GM21737 (cell line): ENCODE measurements around the gene CENPF.
"Not testable (repeated sequence)": the region's sequence is repeated elsewhere in the genome, so short reads cannot be mapped to it uniquely, and the experiment has no call there.

Experiments
- ATAC-seq: cut with Tn5 transposase; IDR thresholded peaks from one replicate; pipeline ENCODE4 v1.9.1; 2021; ENCODE audit warnings: mild to moderate bottlenecking, moderate library complexity; ENCODE audit not compliant: unreplicated experiment

CENPF gene, protein sequence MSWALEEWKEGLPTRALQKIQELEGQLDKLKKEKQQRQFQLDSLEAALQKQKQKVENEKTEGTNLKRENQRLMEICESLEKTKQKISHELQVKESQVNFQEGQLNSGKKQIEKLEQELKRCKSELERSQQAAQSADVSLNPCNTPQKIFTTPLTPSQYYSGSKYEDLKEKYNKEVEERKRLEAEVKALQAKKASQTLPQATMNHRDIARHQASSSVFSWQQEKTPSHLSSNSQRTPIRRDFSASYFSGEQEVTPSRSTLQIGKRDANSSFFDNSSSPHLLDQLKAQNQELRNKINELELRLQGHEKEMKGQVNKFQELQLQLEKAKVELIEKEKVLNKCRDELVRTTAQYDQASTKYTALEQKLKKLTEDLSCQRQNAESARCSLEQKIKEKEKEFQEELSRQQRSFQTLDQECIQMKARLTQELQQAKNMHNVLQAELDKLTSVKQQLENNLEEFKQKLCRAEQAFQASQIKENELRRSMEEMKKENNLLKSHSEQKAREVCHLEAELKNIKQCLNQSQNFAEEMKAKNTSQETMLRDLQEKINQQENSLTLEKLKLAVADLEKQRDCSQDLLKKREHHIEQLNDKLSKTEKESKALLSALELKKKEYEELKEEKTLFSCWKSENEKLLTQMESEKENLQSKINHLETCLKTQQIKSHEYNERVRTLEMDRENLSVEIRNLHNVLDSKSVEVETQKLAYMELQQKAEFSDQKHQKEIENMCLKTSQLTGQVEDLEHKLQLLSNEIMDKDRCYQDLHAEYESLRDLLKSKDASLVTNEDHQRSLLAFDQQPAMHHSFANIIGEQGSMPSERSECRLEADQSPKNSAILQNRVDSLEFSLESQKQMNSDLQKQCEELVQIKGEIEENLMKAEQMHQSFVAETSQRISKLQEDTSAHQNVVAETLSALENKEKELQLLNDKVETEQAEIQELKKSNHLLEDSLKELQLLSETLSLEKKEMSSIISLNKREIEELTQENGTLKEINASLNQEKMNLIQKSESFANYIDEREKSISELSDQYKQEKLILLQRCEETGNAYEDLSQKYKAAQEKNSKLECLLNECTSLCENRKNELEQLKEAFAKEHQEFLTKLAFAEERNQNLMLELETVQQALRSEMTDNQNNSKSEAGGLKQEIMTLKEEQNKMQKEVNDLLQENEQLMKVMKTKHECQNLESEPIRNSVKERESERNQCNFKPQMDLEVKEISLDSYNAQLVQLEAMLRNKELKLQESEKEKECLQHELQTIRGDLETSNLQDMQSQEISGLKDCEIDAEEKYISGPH (N-terminal part only)

GRCh38 chr1:214602764-214603657 lies at the start of gene CENPF:
Gene CENPF (plus strand): TSS chr1:214603195. CDS start chr1:214613755, 10,560 bp downstream.
- peak; percentile 98 for ATAC-seq

DNA sequence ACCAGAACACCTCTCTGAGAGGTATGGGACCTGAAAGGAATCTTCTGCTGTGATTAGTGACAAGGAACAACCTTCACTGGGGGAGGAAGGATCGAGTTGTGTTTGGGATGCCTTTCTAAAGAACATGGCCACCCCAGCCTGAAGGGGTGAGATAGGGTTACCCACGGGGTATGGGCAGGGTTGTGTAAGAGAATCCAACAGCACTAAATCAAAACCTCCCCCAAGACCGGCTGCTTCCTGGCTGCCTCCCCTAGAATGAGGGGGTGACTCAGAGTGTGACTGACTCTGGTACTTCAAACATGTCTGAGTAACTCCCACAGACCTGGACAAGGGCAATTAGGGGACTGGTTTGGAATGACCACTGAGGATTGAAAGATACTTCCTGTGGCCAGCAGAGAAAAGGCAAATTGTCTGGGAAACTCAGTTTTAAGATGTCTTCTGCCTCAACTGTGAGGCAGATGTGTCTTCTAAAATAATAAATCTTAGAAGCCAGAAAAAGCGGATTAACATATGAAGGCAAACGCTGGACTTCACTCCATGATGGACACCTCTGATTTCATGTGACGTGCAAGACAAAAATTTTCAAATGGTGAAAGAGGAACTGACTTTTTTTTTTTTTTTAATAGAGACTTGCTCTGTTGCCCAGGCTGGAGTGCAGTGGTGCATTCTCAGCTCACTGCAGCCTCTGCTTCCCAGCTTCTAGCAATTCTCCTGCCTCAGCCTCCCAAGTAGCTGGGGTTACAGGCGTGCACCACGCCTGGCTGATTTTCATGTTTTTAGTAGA lies 44.9 kb upstream of the CENPF start:
- ATAC-seq = no peak

- ATAC-seq = no peak
These were observed 39.1 kb upstream of the CENPF start for GRCh38 chr1:214563881-214564280.

GRCh38 chr1:214565310-214565709 lies 37.7 kb upstream of the CENPF start:
- ATAC-seq = no peak

DNA sequence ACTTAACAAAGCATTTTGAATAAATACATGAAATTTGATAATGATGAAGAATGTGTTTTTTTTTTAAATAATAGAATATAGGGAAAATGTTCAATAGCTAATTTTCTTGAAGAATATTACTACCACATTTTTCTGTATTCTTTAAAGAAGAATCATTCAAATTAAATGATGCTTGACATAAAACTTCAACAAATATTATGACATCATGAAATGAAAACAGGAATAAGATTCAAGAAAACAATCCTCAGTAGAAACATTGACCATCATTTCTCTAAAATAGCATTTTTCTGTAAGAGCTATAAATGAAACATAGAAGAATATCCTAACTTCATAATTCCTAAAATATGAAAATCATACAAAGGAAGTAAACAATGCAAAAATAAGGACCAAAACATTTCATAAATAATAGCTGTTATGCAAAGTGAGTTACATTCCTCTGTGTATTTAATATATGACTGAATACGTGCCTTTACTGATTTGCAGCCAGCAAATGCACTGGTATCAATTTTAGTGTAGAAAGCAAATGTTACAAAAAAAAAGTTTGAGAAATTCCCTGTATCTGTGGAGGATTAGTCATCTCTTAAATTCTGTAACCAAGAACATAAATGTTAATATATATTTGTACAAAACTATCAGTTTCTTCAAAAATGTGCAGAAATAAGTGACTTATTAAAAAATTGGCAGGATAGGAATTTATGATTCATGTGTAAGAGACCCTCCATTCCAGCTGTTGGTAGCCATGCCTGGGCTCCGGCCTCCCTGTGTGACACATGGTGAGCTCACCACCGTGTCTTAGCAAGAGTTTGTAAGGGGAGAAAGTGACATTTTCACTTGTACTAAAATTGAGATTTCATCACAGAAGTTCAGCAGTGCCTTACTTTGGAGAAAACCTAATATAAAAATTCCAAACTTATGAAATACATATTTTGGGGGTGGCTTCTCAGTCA lies 36.6 kb upstream of the CENPF start:
- no peak for ATAC-seq

DNA sequence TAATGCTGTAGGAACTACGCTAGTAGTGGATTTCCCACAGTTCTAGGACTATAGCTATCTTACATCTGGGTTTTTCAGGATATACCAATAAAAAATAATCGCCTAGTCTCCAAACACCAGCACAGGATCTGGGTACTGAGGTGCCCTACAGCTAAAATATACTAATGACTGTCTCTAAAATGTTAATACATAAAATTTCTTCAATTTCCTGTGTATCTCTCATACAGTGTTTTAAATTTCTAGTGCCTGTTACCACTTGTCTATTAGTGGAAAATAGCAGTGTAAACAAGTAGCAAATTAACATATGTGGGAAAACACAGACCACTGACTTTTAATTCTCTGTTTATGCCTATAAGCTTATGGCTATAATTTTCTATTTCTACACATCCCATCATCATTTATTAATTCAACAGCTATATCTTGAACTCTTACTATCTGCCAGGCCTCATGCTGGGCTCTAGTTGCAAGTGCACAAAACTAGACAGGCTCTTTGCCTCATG lies 35.5 kb upstream of the CENPF start:
- ATAC-seq = no peak

DNA sequence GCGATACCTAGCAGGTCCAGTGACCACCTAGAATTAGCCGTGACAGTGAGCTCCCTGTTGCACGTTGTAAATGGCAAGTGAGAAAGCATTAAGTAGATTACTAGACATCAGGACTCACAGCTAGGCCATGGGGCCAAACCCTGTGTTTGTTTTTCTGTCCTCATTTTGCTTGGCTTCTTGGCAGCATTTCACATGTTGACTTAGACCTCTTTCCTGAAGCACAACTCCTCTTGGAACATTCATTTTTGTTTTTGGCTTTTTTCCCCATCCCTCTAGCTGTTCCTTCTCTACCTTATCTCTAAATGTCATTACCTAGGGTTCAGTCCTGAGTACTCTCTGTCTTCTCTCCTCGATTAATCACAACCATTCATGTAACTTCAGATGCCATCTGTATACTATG lies 34.7 kb upstream of the CENPF start:
- ATAC-seq = no peak

DNA sequence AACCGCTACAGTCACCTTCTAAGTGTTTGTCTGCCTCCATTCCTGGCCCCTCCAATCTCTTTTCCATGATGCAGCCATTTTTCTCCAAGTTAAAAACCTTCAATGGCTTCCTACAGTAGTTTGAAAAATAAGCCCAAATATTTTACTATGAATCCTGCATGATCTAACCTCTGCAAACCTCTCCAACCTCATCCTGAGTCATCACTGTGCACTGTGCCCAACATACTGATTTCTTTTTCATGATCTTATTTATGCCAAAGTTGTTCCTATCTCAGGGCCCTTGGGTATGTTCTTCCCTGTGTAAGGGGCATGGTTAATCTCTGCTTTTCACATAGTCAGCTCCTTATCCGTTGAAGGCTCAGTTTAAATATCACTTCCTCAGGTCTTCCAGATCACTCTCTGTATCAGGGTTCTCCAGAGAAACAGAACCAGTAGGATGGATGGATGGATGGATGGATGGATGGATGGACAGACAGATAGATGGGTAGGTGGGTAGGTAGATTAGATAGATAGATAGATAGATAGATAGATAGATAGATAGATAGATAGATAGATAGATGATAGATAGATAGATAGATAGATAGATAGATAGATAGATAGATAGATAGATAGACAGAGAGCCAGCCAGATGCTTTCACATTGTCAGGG lies 33.5 kb upstream of the CENPF start:
- no peak for ATAC-seq

GRCh38 chr1:214570442-214570841 lies 32.6 kb upstream of the CENPF start:
- ATAC-seq = no peak

DNA sequence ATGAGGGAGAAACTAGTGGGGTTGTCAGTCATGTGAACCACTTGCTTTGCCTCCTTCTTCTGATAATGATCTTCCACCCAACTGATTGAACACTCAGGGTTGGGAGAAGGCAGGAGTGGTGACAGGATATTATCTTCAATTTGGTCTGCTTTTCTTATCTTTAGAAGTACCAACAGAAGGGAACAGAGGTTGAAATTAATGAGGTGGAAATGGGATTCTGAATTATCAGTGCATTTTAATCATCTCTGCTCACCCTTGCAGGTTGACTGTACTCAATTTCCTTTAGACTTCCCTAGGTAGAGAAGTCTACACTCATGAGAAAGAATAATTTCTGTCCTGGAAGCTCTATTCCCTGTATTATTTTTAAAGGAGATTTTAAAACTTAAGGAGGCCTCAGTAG lies 31.7 kb upstream of the CENPF start:
- ATAC-seq = no peak

- no peak for ATAC-seq
These were observed 29.3 kb upstream of the CENPF start for GRCh38 chr1:214573386-214574318.

GRCh38 chr1:214574598-214575411 lies 28.2 kb upstream of the CENPF start:
- no peak for ATAC-seq

DNA sequence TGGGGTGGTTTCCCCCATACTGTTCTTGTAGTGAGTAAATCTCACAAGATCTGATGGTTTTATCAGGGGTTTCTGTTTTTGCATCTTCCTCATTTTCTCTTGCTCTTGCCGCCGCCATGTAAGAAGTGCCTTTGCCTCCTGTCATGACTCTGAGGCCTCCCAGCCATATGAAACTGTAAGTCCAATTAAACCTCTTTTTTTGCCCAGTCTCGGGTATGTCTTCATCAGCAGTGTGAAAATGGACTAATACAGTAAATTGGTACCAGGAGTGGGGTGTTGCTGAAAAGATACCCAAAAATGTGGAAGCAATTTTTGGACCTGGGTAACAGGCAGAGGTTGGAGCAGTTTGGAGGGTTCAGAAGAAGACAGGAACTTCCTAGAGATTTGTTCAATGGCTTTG lies 26.9 kb upstream of the CENPF start:
- not testable (repeated sequence) for ATAC-seq

DNA sequence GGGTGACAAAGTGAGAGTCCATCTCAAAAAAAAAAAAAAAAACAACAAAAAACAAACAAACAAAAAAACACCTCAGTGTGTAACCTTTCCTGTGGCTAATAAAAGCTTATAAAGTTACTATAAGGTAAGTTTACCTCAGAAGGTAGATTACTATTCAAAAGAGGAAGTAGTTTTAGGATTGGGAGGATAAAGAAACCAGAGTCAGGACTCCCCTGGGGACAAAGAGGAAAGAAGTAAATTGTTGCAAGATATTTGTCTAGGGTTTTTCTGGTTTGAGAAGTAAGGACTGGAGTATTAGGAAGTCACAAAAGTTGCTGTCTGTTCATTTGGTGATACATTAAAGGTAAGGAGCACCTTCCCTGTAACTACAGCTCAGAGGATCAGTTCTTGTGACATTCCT lies 23.8 kb upstream of the CENPF start:
- ATAC-seq = no peak

DNA sequence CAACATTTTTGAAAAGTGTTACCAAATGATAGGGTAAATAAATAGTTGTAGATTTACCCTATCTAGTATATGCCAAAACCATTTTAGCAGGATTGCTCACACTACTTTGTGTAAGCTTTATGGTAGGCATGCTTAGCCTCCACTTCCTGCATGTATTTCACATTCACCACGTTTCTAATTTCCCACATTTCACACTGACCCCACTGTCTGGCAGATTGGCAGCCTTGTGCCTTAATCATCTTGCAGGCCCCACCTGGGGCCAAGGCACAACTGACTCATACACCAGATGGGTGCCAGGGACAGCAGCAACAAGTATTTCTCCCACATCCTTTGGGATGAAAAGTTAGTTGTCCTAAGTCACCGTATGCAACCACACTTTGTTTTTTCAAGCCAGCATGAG lies 21.2 kb upstream of the CENPF start:
- ATAC-seq = no peak
